HL-60 (cell line): ENCODE results near the gene ZNF618.

Source experiments
- DNase-seq, 2 experiments: peaks; one replicate each; pipeline ENCODE4 v3.0.0-alpha.2; 2010 to 2020; ENCODE audit warnings: low read depth in 1 of 2, low spot score in 1 of 2
- H3K27ac ChIP-seq: fragments of 250-450 bp; sonication (Bioruptor Pico); replicated peaks from 2 replicates; pipeline ENCODE4 v1.5.1; 2020; ENCODE audit warnings: mild to moderate bottlenecking, moderate library complexity
- H3K27me3 ChIP-seq: fragments of 250-450 bp; sonication (Bioruptor Pico); 2 replicates; pipeline ENCODE4 v1.5.1; 2021; ENCODE audit warnings: mild to moderate bottlenecking, moderate library complexity; ENCODE audit not compliant: insufficient read depth, poor library complexity, severe bottlenecking
- H3K4me3 ChIP-seq: replicated peaks from 2 replicates; pipeline ENCODE4 v1.5.1; 2011; ENCODE audit warnings: mild to moderate bottlenecking, control low read depth, low read length; ENCODE audit not compliant: insufficient read depth
- CTCF ChIP-seq: IDR thresholded peaks from one replicate; pipeline ENCODE4 v1.5.1; 2011; ENCODE audit warnings: low read length, control low read depth, inconsistent platforms; ENCODE audit not compliant: insufficient read depth
- GABPA ChIP-seq: IDR thresholded peaks from 2 replicates; pipeline ENCODE4 v1.6.1; 2012; ENCODE audit warnings: low read depth
- POLR2AphosphoS5 ChIP-seq: IDR thresholded peaks from 2 replicates; pipeline ENCODE4 v1.6.1; 2012; ENCODE audit warnings: low read depth
- REST ChIP-seq: IDR thresholded peaks from 2 replicates; pipeline ENCODE4 v1.6.1; 2012; ENCODE audit warnings: low read depth; ENCODE audit not compliant: insufficient replicate concordance
- SPI1 ChIP-seq: IDR thresholded peaks from 2 replicates; pipeline ENCODE4 v1.6.1; 2012; ENCODE audit warnings: low read depth, mild to moderate bottlenecking, borderline replicate concordance

ZNF618 gene

GRCh38 chr9:114021578-114021977 is 145.5 kb downstream of the ZNF618 start:
- Histone ChIP-seq H3K27me3 (no peaks in the 10 kb centered on the region), H3K4me3 (no peak overlapping the region), H3K27ac (no peak overlapping the region)
- DNase-seq: peak; percentile 34 to 35
- TF ChIP-seq SPI1 (peak; percentile 86), REST (no peak), GABPA (no peak), POLR2AphosphoS5 (no peak), CTCF (no peak)

- Histone ChIP-seq H3K27ac (no peak overlapping the region), H3K4me3 (no peak overlapping the region), H3K27me3 (no peaks in the 10 kb centered on the region)
- no peak for DNase-seq
- TF ChIP-seq GABPA (no peak), REST (no peak)
These were observed 147.9 kb downstream of the ZNF618 start for GRCh38 chr9:114023961-114024360.

GRCh38 chr9:114025196-114025753 is 149.2 kb downstream of the ZNF618 start:
- no peak overlapping the region for H3K4me3 ChIP-seq
- H3K27ac ChIP-seq: no peak overlapping the region
- no peak for DNase-seq
- no peaks in the 10 kb centered on the region for H3K27me3 ChIP-seq
- no peak for TF ChIP-seq REST
- TF ChIP-seq POLR2AphosphoS5: no peak

GRCh38 chr9:114025760-114026159 is 149.7 kb downstream of the ZNF618 start:
- TF ChIP-seq CTCF (no peak), POLR2AphosphoS5 (no peak), SPI1 (no peak), REST (no peak), GABPA (no peak)
- Histone ChIP-seq H3K4me3 (no peak overlapping the region), H3K27ac (no peak overlapping the region), H3K27me3 (no peaks in the 10 kb centered on the region)
- DNase-seq: no peak
